Osteocyte (in vitro differentiated cells): ENCODE results near the gene ARHGAP4. TPM values are rescaled to one million over a fixed set of nuclear protein-coding genes. Genes with fewer than 3 reads are reported as not detected.

Experiments used
- DNase-seq: peaks from one replicate; pipeline ENCODE4 v3.0.0; 2021; ENCODE audit warnings: mixed read lengths; ENCODE audit not compliant: unreplicated experiment; ENCODE audit errors: extremely low spot score
- H3K27ac Mint-ChIP-seq: one replicate; pipeline ENCODE4 v1.8.0; 2021; ENCODE audit warnings: mild to moderate bottlenecking, mixed read lengths; ENCODE audit not compliant: unreplicated experiment
- H3K27me3 Mint-ChIP-seq: one replicate; pipeline ENCODE4 v1.8.0; 2021; ENCODE audit warnings: mixed read lengths; ENCODE audit not compliant: unreplicated experiment
- H3K36me3 Mint-ChIP-seq: one replicate; pipeline ENCODE4 v1.8.0; 2021; ENCODE audit warnings: mixed read lengths; ENCODE audit not compliant: unreplicated experiment
- H3K4me1 Mint-ChIP-seq: one replicate; pipeline ENCODE4 v1.8.0; 2021; ENCODE audit warnings: mixed read lengths; ENCODE audit not compliant: unreplicated experiment
- H3K4me3 Mint-ChIP-seq: one replicate; pipeline ENCODE4 v1.8.0; 2021; ENCODE audit warnings: mild to moderate bottlenecking, moderate library complexity, mixed read lengths; ENCODE audit not compliant: unreplicated experiment
- H3K9me3 Mint-ChIP-seq: one replicate; pipeline ENCODE4 v1.8.0; 2021; ENCODE audit warnings: mixed read lengths; ENCODE audit not compliant: unreplicated experiment
- total RNA-seq: library from RNA; stranded (reverse); gene quantifications from 2 replicates; pipeline ENCODE4 v1.2.1, GENCODE V29; 2021
- TF ChIP-seq, protein P1 (sequence below): fragments of 200-600 bp; sonication (generic); IDR thresholded peaks from 2 replicates; pipeline ENCODE4 v1.5.0; 2021; ENCODE audit warnings: antibody characterized with exemption, mild to moderate bottlenecking, moderate library complexity

Gene ARHGAP4
- total RNA-seq, 1 donor from 2014 or later, result 5.3 TPM

DNA sequence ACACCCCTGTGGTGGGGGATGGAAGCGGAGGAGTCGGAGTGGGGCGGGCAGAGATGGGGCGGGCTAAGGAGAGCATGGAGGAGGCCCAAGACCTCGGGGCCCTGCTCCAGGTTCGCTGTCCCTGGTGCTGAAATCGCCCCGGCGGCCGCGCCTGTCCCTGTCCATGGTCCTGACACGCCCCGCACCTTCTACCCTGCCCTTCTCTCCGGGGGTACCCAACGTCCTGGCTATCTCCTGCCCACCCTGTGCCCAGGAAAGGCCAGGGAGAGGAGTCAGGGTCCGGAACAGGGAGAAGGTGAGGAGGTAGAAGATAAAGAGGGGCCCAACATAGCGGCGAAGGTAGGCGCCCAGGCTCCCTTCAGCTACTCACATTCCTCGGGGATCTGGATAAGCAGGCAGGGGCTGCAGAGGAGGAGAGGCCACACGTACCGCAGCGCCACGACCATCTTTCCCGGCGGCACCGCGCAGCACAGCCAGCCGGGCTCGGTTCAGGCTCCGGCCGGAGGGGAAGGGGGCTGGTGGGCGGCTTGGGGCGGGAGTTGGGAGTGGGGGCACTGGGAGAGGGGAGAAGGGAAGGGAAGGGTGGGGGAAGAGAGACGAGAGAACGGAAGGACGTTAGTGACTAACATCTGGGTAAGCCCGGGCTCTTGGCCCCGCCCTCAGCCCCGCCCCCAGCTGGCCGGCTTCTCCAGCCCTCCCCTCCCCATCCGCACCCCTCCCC lies 50.5 kb downstream of the ARHGAP4 start:
- Mint-ChIP-seq H3K4me3 (no peak overlapping the region), H3K36me3 (no peaks in the 10 kb centered on the region), H3K9me3 (peaks cover 6% of the 10 kb centered on the region), H3K4me1 (peaks cover 10% of the 10 kb centered on the region), H3K27ac (no peak overlapping the region), H3K27me3 (no peaks in the 10 kb centered on the region)
- peak; percentile 88 for DNase-seq
- TF ChIP-seq, protein P1, sequence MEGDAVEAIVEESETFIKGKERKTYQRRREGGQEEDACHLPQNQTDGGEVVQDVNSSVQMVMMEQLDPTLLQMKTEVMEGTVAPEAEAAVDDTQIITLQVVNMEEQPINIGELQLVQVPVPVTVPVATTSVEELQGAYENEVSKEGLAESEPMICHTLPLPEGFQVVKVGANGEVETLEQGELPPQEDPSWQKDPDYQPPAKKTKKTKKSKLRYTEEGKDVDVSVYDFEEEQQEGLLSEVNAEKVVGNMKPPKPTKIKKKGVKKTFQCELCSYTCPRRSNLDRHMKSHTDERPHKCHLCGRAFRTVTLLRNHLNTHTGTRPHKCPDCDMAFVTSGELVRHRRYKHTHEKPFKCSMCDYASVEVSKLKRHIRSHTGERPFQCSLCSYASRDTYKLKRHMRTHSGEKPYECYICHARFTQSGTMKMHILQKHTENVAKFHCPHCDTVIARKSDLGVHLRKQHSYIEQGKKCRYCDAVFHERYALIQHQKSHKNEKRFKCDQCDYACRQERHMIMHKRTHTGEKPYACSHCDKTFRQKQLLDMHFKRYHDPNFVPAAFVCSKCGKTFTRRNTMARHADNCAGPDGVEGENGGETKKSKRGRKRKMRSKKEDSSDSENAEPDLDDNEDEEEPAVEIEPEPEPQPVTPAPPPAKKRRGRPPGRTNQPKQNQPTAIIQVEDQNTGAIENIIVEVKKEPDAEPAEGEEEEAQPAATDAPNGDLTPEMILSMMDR, result no peak

DNA sequence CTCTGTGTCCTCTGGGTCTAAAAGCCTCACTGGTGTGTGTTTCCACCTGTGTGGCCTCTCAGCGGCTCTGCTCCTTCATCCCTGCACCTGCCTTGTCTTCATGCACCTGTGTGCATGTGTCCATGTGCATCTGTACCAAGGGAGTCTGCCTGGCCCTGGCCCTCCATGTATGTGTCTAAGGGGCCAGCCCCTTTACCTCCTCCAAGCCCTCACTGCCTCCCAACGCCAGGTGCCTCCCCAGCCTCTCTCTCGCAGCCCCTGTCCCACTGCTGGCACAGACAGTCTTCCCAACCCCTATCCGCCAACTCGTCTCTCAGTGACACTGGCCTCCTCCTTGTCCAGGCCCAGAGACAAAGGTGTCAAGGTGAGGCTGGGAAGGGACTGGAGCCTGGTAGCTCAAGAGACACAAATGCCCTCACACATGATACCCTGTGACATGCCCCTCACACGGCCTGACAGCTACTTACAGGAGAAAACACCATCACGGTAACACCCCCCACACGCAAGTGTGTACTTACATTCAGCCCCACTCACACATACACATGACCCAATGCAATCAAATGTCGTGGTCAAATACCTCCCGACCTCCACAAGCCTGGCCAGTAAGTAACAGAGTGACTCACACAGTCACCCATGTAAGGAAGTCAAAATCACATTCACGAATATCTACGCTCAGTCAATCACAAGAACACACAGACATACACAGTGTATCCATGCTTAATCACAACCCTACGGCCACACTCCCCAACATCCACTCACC lies 51.5 kb downstream of the ARHGAP4 start:
- no peak overlapping the region for H3K4me3 Mint-ChIP-seq
- H3K9me3 Mint-ChIP-seq, result peaks cover 6% of the 10 kb centered on the region
- no peaks in the 10 kb centered on the region for H3K36me3 Mint-ChIP-seq
- no peaks in the 10 kb centered on the region for H3K27me3 Mint-ChIP-seq
- TF ChIP-seq, protein P1, result no peak
- DNase-seq, result no peak
- H3K27ac Mint-ChIP-seq, result no peak overlapping the region
- H3K4me1 Mint-ChIP-seq, result peaks cover 10% of the 10 kb centered on the region

GRCh38 chrX:153874085-153874365 lies 52.0 kb downstream of the ARHGAP4 start:
- TF ChIP-seq, protein P1, result no peak
- DNase-seq, result no peak
- Mint-ChIP-seq H3K4me3 (no peak overlapping the region), H3K9me3 (peaks cover 6% of the 10 kb centered on the region), H3K27ac (no peak overlapping the region), H3K4me1 (peaks cover 6% of the 10 kb centered on the region), H3K36me3 (no peaks in the 10 kb centered on the region), H3K27me3 (no peaks in the 10 kb centered on the region)

DNA sequence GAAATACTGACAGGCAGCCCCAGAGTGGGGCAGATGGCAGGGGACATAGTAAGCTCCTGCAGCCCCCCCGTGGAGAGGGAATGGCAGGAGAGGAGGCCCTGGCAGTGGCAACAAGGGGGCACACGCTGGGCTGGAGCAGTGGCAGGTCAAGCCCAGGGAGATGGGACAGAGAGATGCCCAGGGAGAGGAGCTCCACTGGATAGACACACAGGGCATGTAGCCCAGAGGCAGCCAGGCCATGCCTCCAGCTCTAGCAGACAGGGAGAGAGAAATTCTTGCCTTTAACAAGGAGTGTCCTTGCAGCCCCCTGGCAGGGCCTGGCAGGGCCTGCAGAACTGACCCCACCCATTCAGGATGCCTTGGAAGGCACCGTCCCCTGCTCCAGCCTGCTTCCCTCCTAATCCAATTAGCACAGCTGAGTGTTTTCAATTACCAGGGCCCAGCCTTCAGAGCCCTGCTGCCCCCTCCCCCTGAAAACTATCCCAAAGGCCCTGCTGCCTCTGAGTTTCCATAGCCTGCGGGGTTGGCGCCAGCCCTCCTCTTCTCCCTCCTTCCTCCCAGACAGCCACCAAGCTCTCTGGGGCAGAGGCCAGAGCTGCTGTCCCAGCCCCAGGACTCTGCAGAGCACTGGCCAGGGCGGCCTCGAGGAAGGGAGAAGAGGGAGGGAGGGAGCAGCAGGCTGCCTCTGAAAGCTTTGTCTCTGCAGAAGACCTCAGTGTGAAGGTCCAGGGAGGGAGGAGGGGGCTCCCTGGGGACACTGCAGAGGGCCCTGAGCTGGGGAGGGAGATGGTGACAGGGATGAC lies 52.6 kb downstream of the ARHGAP4 start:
- no peak overlapping the region for H3K4me3 Mint-ChIP-seq
- no peaks in the 10 kb centered on the region for H3K36me3 Mint-ChIP-seq
- DNase-seq, result no peak
- H3K9me3 Mint-ChIP-seq, result peaks cover 6% of the 10 kb centered on the region
- H3K27ac Mint-ChIP-seq, result no peak overlapping the region
- TF ChIP-seq, protein P1, result no peak
- no peaks in the 10 kb centered on the region for H3K27me3 Mint-ChIP-seq
- peaks cover 3% of the 10 kb centered on the region for H3K4me1 Mint-ChIP-seq
